ENCODE data around the gene SPECC1.
"Not testable (repeated sequence)": the region's sequence is repeated elsewhere in the genome, so short reads cannot be mapped to it uniquely, and the experiment has no call there.

Gene SPECC1

DNA sequence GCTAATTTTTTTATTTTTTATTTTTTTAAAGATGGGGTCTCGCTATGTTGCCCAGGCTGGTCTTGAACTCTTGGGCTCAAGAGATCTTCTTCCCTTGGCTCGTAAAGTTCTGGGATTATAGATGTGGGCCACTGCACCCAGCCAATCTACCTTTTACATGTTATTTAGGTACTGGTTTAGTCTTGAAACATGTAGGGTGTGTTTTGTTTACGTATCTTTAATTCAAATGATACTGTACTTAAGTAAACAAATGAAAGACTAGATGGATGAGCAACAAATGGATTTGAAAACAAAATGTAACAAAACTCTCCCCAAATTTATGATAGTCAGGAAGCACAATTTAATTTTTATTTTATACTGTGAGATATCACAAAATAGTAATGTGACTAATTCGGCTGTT, 250.5 kb downstream of the SPECC1 start:
- no peak overlapping the region for H3K4me2 ChIP-seq
- TF ChIP-seq Cebpa-rat (IDR thresholded peaks at IDR 0.05): no peak
- H4K20me1 ChIP-seq: peaks cover 0 to 3% (median 0%) of the 10 kb centered on the region in 11 experiments; a peak in 1 of 22 replicates
- no peaks in the 10 kb centered on the region; a peak in 2 of 20 replicates for H3K4me1 ChIP-seq
- H3K27me3 ChIP-seq: no peaks in the 10 kb centered on the region
- H3K4me3 ChIP-seq: no peak overlapping the region
- no peak overlapping the region for H3K9ac ChIP-seq
- H3K36me3 ChIP-seq: peaks cover 26 to 93% (median 72%) of the 10 kb centered on the region in 11 experiments
- peaks cover 0 to 18% (median 13%) of the 10 kb centered on the region in 11 experiments; a peak in 15 of 22 replicates for H3K9me3 ChIP-seq (replicated peaks in 1 of 11)
- H3K27ac ChIP-seq: no peak overlapping the region

DNA sequence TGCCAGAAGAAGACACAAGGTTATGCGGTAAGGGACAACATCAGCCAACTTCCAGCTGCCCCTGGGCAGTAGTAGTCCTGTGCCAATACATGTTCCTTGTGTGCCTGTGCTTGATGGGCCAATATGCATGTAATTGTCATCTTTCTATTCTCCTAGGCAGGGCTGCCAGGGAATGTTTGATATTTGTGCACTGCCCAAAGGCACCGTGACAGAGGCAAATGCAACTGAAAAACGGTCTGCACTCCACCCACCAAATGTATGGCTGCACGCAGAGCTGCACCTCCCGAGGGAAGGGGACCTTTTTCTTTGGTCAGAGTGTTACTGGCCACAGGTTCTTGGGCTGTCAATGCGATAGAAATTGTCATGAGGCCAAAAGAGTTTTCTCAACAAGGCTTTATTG, 251.1 kb downstream of the SPECC1 start:
- H3K9me3 ChIP-seq (replicated peaks in 1 of 11): peaks cover 0 to 18% (median 13%) of the 10 kb centered on the region in 11 experiments; a peak in 15 of 22 replicates
- H3K27me3 ChIP-seq: no peaks in the 10 kb centered on the region
- H4K20me1 ChIP-seq: peaks cover 0 to 3% (median 0%) of the 10 kb centered on the region in 11 experiments; a peak in 1 of 22 replicates
- TF ChIP-seq Cebpa-rat (IDR thresholded peaks at IDR 0.05): no peak
- H3K36me3 ChIP-seq: peaks cover 26 to 94% (median 75%) of the 10 kb centered on the region in 11 experiments
- no peak overlapping the region for H3K4me2 ChIP-seq
- H3K4me1 ChIP-seq: no peaks in the 10 kb centered on the region; a peak in 2 of 20 replicates
- no peak overlapping the region for H3K27ac ChIP-seq
- no peak overlapping the region for H3K9ac ChIP-seq
- no peak overlapping the region for H3K4me3 ChIP-seq

DNA sequence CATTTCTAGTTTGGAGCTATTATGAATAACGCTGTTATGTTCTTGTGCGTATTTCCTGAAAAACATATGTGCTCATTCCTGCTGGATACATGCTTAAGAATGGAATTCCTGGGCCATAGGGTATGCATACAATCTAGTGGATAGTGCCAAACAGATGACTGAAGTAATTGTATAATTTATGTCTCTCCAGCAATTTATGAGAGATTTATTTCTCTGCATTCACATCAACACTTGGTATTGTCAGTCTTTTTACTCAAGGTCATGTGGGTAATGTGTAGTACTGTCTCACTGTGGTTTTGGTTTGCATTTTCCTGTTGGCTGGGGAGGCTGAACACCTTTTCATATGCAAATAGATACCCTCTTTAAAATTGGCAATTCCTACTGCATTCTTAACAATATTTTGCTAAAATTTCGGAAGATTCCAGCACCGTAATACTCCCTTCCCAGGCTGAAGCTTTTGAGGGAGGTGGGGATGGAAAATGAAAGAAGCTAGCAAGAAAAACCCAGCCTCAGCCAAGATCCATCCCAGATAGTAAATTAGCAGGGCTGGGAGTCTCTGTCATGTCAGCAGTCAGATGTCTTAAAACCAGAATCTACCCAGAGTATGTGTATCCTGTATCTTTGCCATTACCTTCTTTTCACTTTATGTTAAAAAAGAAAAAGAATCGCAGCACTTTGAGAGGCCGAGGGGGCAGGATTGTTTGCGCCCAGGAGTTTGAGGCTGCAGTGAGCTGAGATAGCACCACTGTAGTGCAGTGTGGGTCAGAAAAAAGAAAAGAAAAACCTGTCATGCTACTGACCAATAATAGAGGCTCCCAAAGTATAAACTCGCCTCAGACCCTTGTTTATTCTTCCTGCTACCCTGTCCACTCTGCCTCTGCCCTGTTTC, 253.3 kb downstream of the SPECC1 start:
- Histone ChIP-seq H3K9ac (no peak overlapping the region), H3K36me3 (peaks cover 31 to 94% (median 76%) of the 10 kb centered on the region in 11 experiments), H3K27me3 (no peaks in the 10 kb centered on the region), H4K20me1 (peaks cover 0 to 7% (median 0%) of the 10 kb centered on the region in 11 experiments; a peak in 4 of 22 replicates), H3K9me3 (replicated peaks in 1 of 11) (peaks cover 0 to 17% (median 10%) of the 10 kb centered on the region in 11 experiments; a peak in 15 of 22 replicates), H3K4me3 (no peak overlapping the region), H3K4me1 (no peaks in the 10 kb centered on the region; a peak in 3 of 20 replicates), H3K27ac (no peak overlapping the region), H3K4me2 (no peak overlapping the region)
- no peak for TF ChIP-seq Cebpa-rat (IDR thresholded peaks at IDR 0.05)

DNA sequence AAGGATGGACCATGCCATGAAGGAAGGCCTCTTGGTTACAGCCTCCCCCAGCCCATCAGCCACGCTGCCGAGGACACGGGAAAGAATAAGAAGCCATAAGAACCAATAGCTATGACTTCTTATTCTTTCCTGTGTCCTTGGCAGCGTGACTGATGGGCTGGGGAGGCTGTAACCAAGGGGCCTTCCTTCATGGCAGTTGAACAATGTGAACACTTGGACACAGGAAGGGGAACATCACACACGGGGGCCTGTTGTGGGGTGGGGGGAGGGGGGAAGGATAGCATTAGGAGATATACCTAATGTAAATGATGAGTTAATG, 253.9 kb downstream of the SPECC1 start:
- not testable (repeated sequence) for H3K4me1 ChIP-seq, H3K9ac ChIP-seq, H3K4me3 ChIP-seq, H3K27me3 ChIP-seq, H3K27ac ChIP-seq, H3K4me2 ChIP-seq
- H3K9me3 ChIP-seq (replicated peaks in 1 of 11): peaks cover 0 to 12% (median 5%) of the 10 kb centered on the region in 11 experiments; a peak in 13 of 22 replicates
- peaks cover 25 to 94% (median 72%) of the 10 kb centered on the region in 11 experiments for H3K36me3 ChIP-seq
- peaks cover 0 to 13% (median 0%) of the 10 kb centered on the region in 11 experiments; a peak in 5 of 22 replicates for H4K20me1 ChIP-seq

DNA sequence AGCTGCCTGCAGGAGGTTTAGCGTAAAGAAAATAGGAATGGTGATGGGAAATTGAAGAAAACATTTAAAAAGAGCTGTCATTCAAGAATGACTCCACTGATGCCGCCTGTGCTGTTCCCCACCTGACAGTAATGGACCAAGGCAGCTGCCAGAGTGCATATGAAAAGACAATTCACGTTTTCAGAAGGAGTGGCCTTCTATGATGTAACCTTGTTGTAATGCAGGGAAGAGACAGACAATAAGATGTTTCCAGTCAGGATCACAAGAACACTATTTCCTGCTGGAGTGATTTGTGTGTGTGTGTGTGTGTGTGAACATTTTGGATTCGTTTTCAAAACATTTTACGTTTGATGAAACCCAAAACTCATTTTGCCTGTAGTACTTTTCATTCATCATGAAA, 254.4 kb downstream of the SPECC1 start:
- no peaks in the 10 kb centered on the region; a peak in 3 of 20 replicates for H3K4me1 ChIP-seq
- no peak overlapping the region for H3K27ac ChIP-seq
- H3K9me3 ChIP-seq (replicated peaks in 1 of 11): peaks cover 0 to 7% (median 0%) of the 10 kb centered on the region in 11 experiments; a peak in 4 of 22 replicates
- no peaks in the 10 kb centered on the region for H3K27me3 ChIP-seq
- H3K36me3 ChIP-seq: peaks cover 20 to 94% (median 68%) of the 10 kb centered on the region in 11 experiments
- H3K4me3 ChIP-seq: no peak overlapping the region
- no peak overlapping the region for H3K9ac ChIP-seq
- no peak for TF ChIP-seq Cebpa-rat (IDR thresholded peaks at IDR 0.05)
- no peak overlapping the region for H3K4me2 ChIP-seq
- H4K20me1 ChIP-seq: peaks cover 0 to 19% (median 0%) of the 10 kb centered on the region in 11 experiments; a peak in 5 of 22 replicates

DNA sequence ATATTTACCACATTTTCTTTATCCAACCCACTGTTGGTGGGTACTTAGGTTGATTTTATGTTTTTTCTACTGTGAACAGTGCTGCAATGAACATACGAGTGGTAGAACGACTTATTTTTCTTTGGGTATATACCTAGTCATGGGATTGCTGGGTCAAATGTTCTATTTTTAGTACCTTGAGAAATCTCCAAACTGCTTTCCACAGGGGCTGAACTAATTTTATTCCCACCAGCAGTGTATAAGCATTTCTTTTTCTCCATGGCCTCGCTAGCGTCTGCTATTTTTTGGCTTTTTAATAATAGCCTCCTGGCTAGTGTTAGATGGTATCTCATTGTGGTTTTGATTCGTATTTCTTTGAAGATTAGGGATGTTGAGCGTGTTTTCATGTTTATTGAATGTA, 255.8 kb downstream of the SPECC1 start:
- peaks cover 0 to 7% (median 0%) of the 10 kb centered on the region in 11 experiments; a peak in 2 of 22 replicates for H3K9me3 ChIP-seq (replicated peaks in 1 of 11)
- no peaks in the 10 kb centered on the region for H3K27me3 ChIP-seq
- H3K4me1 ChIP-seq: no peaks in the 10 kb centered on the region; a peak in 3 of 20 replicates
- H3K4me3 ChIP-seq: no peak overlapping the region
- no peak for TF ChIP-seq Cebpa-rat (IDR thresholded peaks at IDR 0.05)
- H3K9ac ChIP-seq: no peak overlapping the region
- H3K27ac ChIP-seq: no peak overlapping the region
- peaks cover 14 to 94% (median 58%) of the 10 kb centered on the region in 11 experiments for H3K36me3 ChIP-seq
- peaks cover 0 to 33% (median 0%) of the 10 kb centered on the region in 11 experiments; a peak in 6 of 22 replicates for H4K20me1 ChIP-seq
- no peak overlapping the region for H3K4me2 ChIP-seq

DNA sequence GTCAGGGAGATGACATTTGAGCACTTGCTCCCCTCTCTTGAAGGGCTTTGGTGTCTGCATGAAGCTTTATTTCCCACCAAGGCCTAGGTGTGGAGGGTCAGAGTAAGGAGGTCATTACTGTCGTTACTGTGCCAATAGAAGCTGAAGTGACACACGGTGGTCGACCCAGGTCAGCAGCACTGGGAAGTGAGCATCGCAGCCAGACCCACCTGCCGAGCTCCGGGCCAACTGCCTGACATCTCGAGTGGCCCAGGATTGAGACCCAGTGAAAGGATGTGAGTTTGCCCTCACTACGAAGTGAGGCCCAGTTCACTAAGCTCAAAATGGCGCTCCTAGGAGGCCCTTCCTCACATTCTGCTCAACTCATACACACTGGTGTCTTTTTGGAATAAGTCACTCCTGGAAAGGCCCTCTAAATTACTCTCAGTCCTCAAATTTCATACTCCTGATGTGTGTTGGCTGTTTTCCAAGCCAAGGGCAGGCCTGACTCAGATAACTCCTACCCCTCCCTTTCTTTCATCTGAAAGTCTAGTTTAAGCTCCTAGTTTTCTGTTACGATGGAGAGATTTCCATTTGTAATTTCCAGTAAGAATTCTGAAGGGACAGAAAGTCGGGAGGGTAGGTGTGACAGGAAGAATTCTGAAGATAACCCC, 257.8 kb downstream of the SPECC1 start:
- Histone ChIP-seq H3K9me3 (replicated peaks in 1 of 11) (peaks cover 0 to 7% (median 0%) of the 10 kb centered on the region in 11 experiments; a peak in 2 of 22 replicates), H3K27ac (no peak overlapping the region), H3K4me2 (no peak overlapping the region), H3K9ac (no peak overlapping the region), H3K4me1 (peaks cover 0 to 9% (median 2%) of the 10 kb centered on the region in 10 experiments; a peak in 8 of 20 replicates), H3K4me3 (no peak overlapping the region), H4K20me1 (peaks cover 0 to 44% (median 0%) of the 10 kb centered on the region in 11 experiments; a peak in 6 of 22 replicates), H3K27me3 (no peaks in the 10 kb centered on the region), H3K36me3 (peaks cover 0 to 89% (median 48%) of the 10 kb centered on the region in 11 experiments; a peak in 18 of 22 replicates)
- no peak for TF ChIP-seq Cebpa-rat (IDR thresholded peaks at IDR 0.05)

DNA sequence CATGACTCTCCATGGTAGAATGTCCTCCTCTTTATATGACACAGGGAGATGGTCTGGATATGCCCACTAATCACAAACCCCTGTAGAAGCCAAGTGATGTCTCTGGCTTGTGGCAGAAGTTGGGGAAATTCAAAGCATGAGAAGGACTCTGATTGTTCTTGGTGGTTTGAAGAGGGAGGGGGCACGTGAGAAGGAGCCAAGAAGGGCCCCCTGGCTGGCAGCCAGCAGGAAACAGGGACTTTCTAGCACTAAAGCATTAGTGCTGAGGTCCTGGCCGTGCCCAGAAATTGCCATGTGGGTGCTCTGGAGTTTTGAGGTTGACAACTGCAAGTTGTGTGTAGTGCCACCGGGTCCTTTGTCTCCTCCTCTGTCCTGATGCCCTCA, 258.3 kb downstream of the SPECC1 start:
- H3K9ac ChIP-seq: no peak overlapping the region
- H4K20me1 ChIP-seq: peaks cover 0 to 44% (median 0%) of the 10 kb centered on the region in 11 experiments; a peak in 6 of 22 replicates
- H3K36me3 ChIP-seq: peaks cover 0 to 86% (median 44%) of the 10 kb centered on the region in 11 experiments; a peak in 18 of 22 replicates
- no peak overlapping the region for H3K4me3 ChIP-seq
- H3K4me2 ChIP-seq: no peak overlapping the region
- H3K27ac ChIP-seq: no peak overlapping the region
- H3K4me1 ChIP-seq: peaks cover 0 to 9% (median 2%) of the 10 kb centered on the region in 10 experiments; a peak in 8 of 20 replicates
- H3K9me3 ChIP-seq (replicated peaks in 1 of 11): peaks cover 0 to 7% (median 0%) of the 10 kb centered on the region in 11 experiments; a peak in 2 of 22 replicates
- no peak for TF ChIP-seq Cebpa-rat (IDR thresholded peaks at IDR 0.05)
- no peaks in the 10 kb centered on the region for H3K27me3 ChIP-seq

DNA sequence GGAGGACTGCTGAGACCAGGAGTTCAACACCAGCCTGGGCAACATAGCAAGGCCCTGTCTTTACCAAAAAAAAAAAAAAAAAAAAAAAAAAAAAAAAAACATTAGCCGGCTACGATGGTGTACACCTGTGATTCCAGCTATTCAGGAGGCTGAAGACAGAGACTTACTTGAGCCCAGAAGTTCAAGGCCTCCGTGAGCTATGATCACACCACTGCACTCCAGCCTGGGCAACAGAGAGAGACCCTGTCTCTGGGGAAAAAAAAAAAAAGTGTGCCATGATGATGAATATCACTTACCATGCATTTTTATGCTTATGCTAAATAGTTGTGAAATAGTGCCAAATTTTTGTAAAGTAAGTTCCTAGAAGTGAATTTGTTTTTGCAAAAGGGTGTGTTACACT, 261.2 kb downstream of the SPECC1 start:
- TF ChIP-seq Cebpa-rat (IDR thresholded peaks at IDR 0.05): no peak
- H3K4me1 ChIP-seq: peaks cover 0 to 15% (median 2%) of the 10 kb centered on the region in 10 experiments; a peak in 8 of 20 replicates
- H3K36me3 ChIP-seq: peaks cover 0 to 81% (median 38%) of the 10 kb centered on the region in 11 experiments; a peak in 18 of 22 replicates
- H3K4me3 ChIP-seq: no peak overlapping the region
- H4K20me1 ChIP-seq: peaks cover 0 to 50% (median 0%) of the 10 kb centered on the region in 11 experiments; a peak in 7 of 22 replicates
- H3K4me2 ChIP-seq: no peak overlapping the region
- no peak overlapping the region for H3K9ac ChIP-seq
- peaks cover 0 to 7% (median 0%) of the 10 kb centered on the region in 11 experiments; a peak in 2 of 22 replicates for H3K9me3 ChIP-seq (replicated peaks in 1 of 11)
- no peak overlapping the region for H3K27ac ChIP-seq
- H3K27me3 ChIP-seq: no peaks in the 10 kb centered on the region
